AML-193 (cell line): ENCODE results near the gene SCAANT1.

Experiments
- DNase-seq, 2 experiments: peaks; one replicate each; lab custom pipeline; 2025; lab: John Stamatoyannopoulos, UW

Gene SCAANT1

GRCh38 chr3:63934041-63934866, 22.1 kb upstream of the SCAANT1 start:
- peak; percentile 94 to 97 for DNase-seq

GRCh38 chr3:63933459-63933858, 21.3 kb upstream of the SCAANT1 start:
- DNase-seq: peak; percentile 84 to 90

- DNase-seq: no peak
Observed at GRCh38 chr3:63932509-63933212, 20.5 kb upstream of the SCAANT1 start.

- no peak for DNase-seq
Observed at GRCh38 chr3:63931290-63931689, 19.1 kb upstream of the SCAANT1 start.

GRCh38 chr3:63927422-63928280, 15.5 kb upstream of the SCAANT1 start:
- DNase-seq: no peak

GRCh38 chr3:63926309-63926708, 14.1 kb upstream of the SCAANT1 start:
- DNase-seq: no peak

GRCh38 chr3:63922491-63923199, 10.5 kb upstream of the SCAANT1 start:
- no peak for DNase-seq

GRCh38 chr3:63921741-63922482, 9.7 kb upstream of the SCAANT1 start:
- peak; percentile 88 to 92 for DNase-seq

- DNase-seq: no peak
Observed at GRCh38 chr3:63920001-63920400, 7.8 kb upstream of the SCAANT1 start.

- DNase-seq: no peak
Observed at GRCh38 chr3:63918321-63918720, 6.1 kb upstream of the SCAANT1 start.

GRCh38 chr3:63914312-63914711, 2.1 kb upstream of the SCAANT1 start:
- DNase-seq: peak; percentile 50 to 65

- no peak for DNase-seq
Observed at GRCh38 chr3:63912768-63913588, 795 bp upstream of the SCAANT1 start.

- DNase-seq: peak; percentile 15 to 37
Observed at GRCh38 chr3:63911509-63911872, 692 bp downstream of the SCAANT1 start.

GRCh38 chr3:63910891-63911290, 1.3 kb downstream of the SCAANT1 start:
- DNase-seq: no peak

GRCh38 chr3:63910001-63910400, 2.2 kb downstream of the SCAANT1 start:
- DNase-seq: no peak

GRCh38 chr3:63909431-63909830, 2.8 kb downstream of the SCAANT1 start:
- no peak for DNase-seq

GRCh38 chr3:63908776-63909175, 3.4 kb downstream of the SCAANT1 start:
- DNase-seq: no peak

- DNase-seq: no peak
Observed at GRCh38 chr3:63908081-63908736, 4.0 kb downstream of the SCAANT1 start.

- no peak for DNase-seq
Observed at GRCh38 chr3:63905731-63906620, 6.2 kb downstream of the SCAANT1 start.
